Measurements from ENCODE around the gene STOML1.
"Not testable (repeated sequence)": the region's sequence is repeated elsewhere in the genome, so short reads cannot be mapped to it uniquely, and the experiment has no call there.

Gene STOML1

GRCh38 chr15:73962433-73962832 is 29.7 kb downstream of the STOML1 start:
- Histone ChIP-seq H3K27me3 (ENCODE audit: control insufficient read depth, insufficient read depth, low read length) (peaks cover 2% of the 10 kb centered on the region), H3K4me1 (ENCODE audit: control insufficient read depth, insufficient read depth, low read length) (no peaks in the 10 kb centered on the region), H3K9ac (ENCODE audit: low read length) (no peak overlapping the region), H3K4me3 (ENCODE audit: low read length) (no peak overlapping the region), H3K36me3 (ENCODE audit: control insufficient read depth, insufficient read depth, low read length) (no peaks in the 10 kb centered on the region), H3K27ac (ENCODE audit: low read depth, low read length) (no peak overlapping the region)

GRCh38 chr15:73960472-73961070 is 31.5 kb downstream of the STOML1 start:
- not testable (repeated sequence) for H3K27ac ChIP-seq (ENCODE audit: low read depth, low read length); H3K4me1 ChIP-seq (ENCODE audit: control insufficient read depth, insufficient read depth, low read length); H3K4me3 ChIP-seq (ENCODE audit: low read length); H3K9ac ChIP-seq (ENCODE audit: low read length); H3K36me3 ChIP-seq (ENCODE audit: control insufficient read depth, insufficient read depth, low read length); H3K27me3 ChIP-seq (ENCODE audit: control insufficient read depth, insufficient read depth, low read length)

- H3K4me3 ChIP-seq (ENCODE audit: low read length), result no peak overlapping the region
- H3K4me1 ChIP-seq (ENCODE audit: control insufficient read depth, insufficient read depth, low read length), result no peaks in the 10 kb centered on the region
- no peak overlapping the region for H3K27ac ChIP-seq (ENCODE audit: low read depth, low read length)
- H3K9ac ChIP-seq (ENCODE audit: low read length), result no peak overlapping the region
- peaks cover 2% of the 10 kb centered on the region for H3K27me3 ChIP-seq (ENCODE audit: control insufficient read depth, insufficient read depth, low read length)
- no peaks in the 10 kb centered on the region for H3K36me3 ChIP-seq (ENCODE audit: control insufficient read depth, insufficient read depth, low read length)
These were observed 32.3 kb downstream of the STOML1 start for GRCh38 chr15:73959801-73960200.

GRCh38 chr15:73959012-73959581 is 33.0 kb downstream of the STOML1 start:
- no peak overlapping the region for H3K4me3 ChIP-seq (ENCODE audit: low read length)
- H3K4me1 ChIP-seq (ENCODE audit: control insufficient read depth, insufficient read depth, low read length), result no peaks in the 10 kb centered on the region
- H3K9ac ChIP-seq (ENCODE audit: low read length), result no peak overlapping the region
- no peaks in the 10 kb centered on the region for H3K36me3 ChIP-seq (ENCODE audit: control insufficient read depth, insufficient read depth, low read length)
- H3K27me3 ChIP-seq (ENCODE audit: control insufficient read depth, insufficient read depth, low read length), result peaks cover 2% of the 10 kb centered on the region
- no peak overlapping the region for H3K27ac ChIP-seq (ENCODE audit: low read depth, low read length)

GRCh38 chr15:73957785-73958184 is 34.3 kb downstream of the STOML1 start:
- no peak overlapping the region for H3K9ac ChIP-seq (ENCODE audit: low read length)
- H3K4me3 ChIP-seq (ENCODE audit: low read length), result no peak overlapping the region
- no peaks in the 10 kb centered on the region for H3K36me3 ChIP-seq (ENCODE audit: control insufficient read depth, insufficient read depth, low read length)
- no peaks in the 10 kb centered on the region for H3K4me1 ChIP-seq (ENCODE audit: control insufficient read depth, insufficient read depth, low read length)
- peaks cover 2% of the 10 kb centered on the region for H3K27me3 ChIP-seq (ENCODE audit: control insufficient read depth, insufficient read depth, low read length)
- H3K27ac ChIP-seq (ENCODE audit: low read depth, low read length), result no peak overlapping the region

- H3K36me3 ChIP-seq (ENCODE audit: control insufficient read depth, insufficient read depth, low read length), result no peaks in the 10 kb centered on the region
- peaks cover 2% of the 10 kb centered on the region for H3K27me3 ChIP-seq (ENCODE audit: control insufficient read depth, insufficient read depth, low read length)
- H3K4me1 ChIP-seq (ENCODE audit: control insufficient read depth, insufficient read depth, low read length), result no peaks in the 10 kb centered on the region
- H3K27ac ChIP-seq (ENCODE audit: low read depth, low read length), result no peak overlapping the region
- no peak overlapping the region for H3K4me3 ChIP-seq (ENCODE audit: low read length)
- H3K9ac ChIP-seq (ENCODE audit: low read length), result no peak overlapping the region
These were observed 34.8 kb downstream of the STOML1 start for GRCh38 chr15:73957276-73957675.

- no peak overlapping the region for H3K4me3 ChIP-seq (ENCODE audit: low read length)
- no peak overlapping the region for H3K27ac ChIP-seq (ENCODE audit: low read depth, low read length)
- H3K36me3 ChIP-seq (ENCODE audit: control insufficient read depth, insufficient read depth, low read length), result no peaks in the 10 kb centered on the region
- H3K9ac ChIP-seq (ENCODE audit: low read length), result no peak overlapping the region
- peaks cover 2% of the 10 kb centered on the region for H3K4me1 ChIP-seq (ENCODE audit: control insufficient read depth, insufficient read depth, low read length)
- H3K27me3 ChIP-seq (ENCODE audit: control insufficient read depth, insufficient read depth, low read length), result peaks cover 2% of the 10 kb centered on the region
These were observed 35.4 kb downstream of the STOML1 start for GRCh38 chr15:73956743-73957135.

GRCh38 chr15:73955861-73956742 is 36.0 kb downstream of the STOML1 start:
- peaks cover 7% of the 10 kb centered on the region for H3K4me1 ChIP-seq (ENCODE audit: control insufficient read depth, insufficient read depth, low read length)
- no peak overlapping the region for H3K27ac ChIP-seq (ENCODE audit: low read depth, low read length)
- H3K9ac ChIP-seq (ENCODE audit: low read length), result no peak overlapping the region
- H3K4me3 ChIP-seq (ENCODE audit: low read length), result no peak overlapping the region
- peaks cover 2% of the 10 kb centered on the region for H3K27me3 ChIP-seq (ENCODE audit: control insufficient read depth, insufficient read depth, low read length)
- H3K36me3 ChIP-seq (ENCODE audit: control insufficient read depth, insufficient read depth, low read length), result no peaks in the 10 kb centered on the region

GRCh38 chr15:73955326-73955725 is 36.8 kb downstream of the STOML1 start:
- Histone ChIP-seq H3K4me3 (ENCODE audit: low read length) (no peak overlapping the region), H3K27me3 (ENCODE audit: control insufficient read depth, insufficient read depth, low read length) (peaks cover 2% of the 10 kb centered on the region), H3K27ac (ENCODE audit: low read depth, low read length) (no peak overlapping the region), H3K9ac (ENCODE audit: low read length) (no peak overlapping the region), H3K36me3 (ENCODE audit: control insufficient read depth, insufficient read depth, low read length) (no peaks in the 10 kb centered on the region), H3K4me1 (ENCODE audit: control insufficient read depth, insufficient read depth, low read length) (peaks cover 12% of the 10 kb centered on the region)

- Histone ChIP-seq H3K9ac (ENCODE audit: low read length) (no peak overlapping the region), H3K4me1 (ENCODE audit: control insufficient read depth, insufficient read depth, low read length) (peaks cover 12% of the 10 kb centered on the region), H3K4me3 (ENCODE audit: low read length) (no peak overlapping the region), H3K27ac (ENCODE audit: low read depth, low read length) (no peak overlapping the region), H3K36me3 (ENCODE audit: control insufficient read depth, insufficient read depth, low read length) (no peaks in the 10 kb centered on the region), H3K27me3 (ENCODE audit: control insufficient read depth, insufficient read depth, low read length) (peaks cover 2% of the 10 kb centered on the region)
These were observed 37.6 kb downstream of the STOML1 start for GRCh38 chr15:73954188-73955145.

- H3K27ac ChIP-seq (ENCODE audit: low read depth, low read length), result no peak overlapping the region
These were observed 39.0 kb downstream of the STOML1 start for GRCh38 chr15:73952913-73953750.

More at GRCh38 chr15:73952913-73953750, 39.0 kb downstream of the STOML1 start:
- H3K27me3 ChIP-seq (ENCODE audit: control insufficient read depth, insufficient read depth, low read length), result peaks cover 2% of the 10 kb centered on the region
- H3K36me3 ChIP-seq (ENCODE audit: control insufficient read depth, insufficient read depth, low read length), result no peaks in the 10 kb centered on the region
- H3K4me3 ChIP-seq (ENCODE audit: low read length), result no peak overlapping the region
- no peak overlapping the region for H3K9ac ChIP-seq (ENCODE audit: low read length)
- H3K4me1 ChIP-seq (ENCODE audit: control insufficient read depth, insufficient read depth, low read length), result peaks cover 12% of the 10 kb centered on the region

Measured in rectal smooth muscle tissue (tissue), 1 donor.